Adipocyte (in vitro differentiated cells): Measurements from ENCODE around the gene TBX18.

ENCODE experiments used
- DNase-seq: peaks from one replicate; pipeline ENCODE4 v3.0.0-alpha.2; 2015; ENCODE audit warnings: low read depth
- H3K27me3 ChIP-seq: replicated peaks from 2 replicates; pipeline ENCODE4 v1.7.0; 2013; ENCODE audit warnings: mild to moderate bottlenecking, low read length, moderate library complexity; ENCODE audit not compliant: control insufficient read depth, insufficient read depth
- H3K36me3 ChIP-seq: 2 replicates; pipeline ENCODE4 v1.7.0; 2013; ENCODE audit warnings: low read length, mild to moderate bottlenecking, moderate library complexity; ENCODE audit not compliant: control insufficient read depth, insufficient read depth, severe bottlenecking
- H3K4me1 ChIP-seq: 2 replicates; pipeline ENCODE4 v1.7.0; 2013; ENCODE audit warnings: mild to moderate bottlenecking, low read length, moderate library complexity; ENCODE audit not compliant: control insufficient read depth, insufficient read depth
- H3K4me3 ChIP-seq: 2 replicates; pipeline ENCODE4 v1.7.0; 2013; ENCODE audit warnings: mild to moderate bottlenecking, low read length, moderate library complexity
- H3K9ac ChIP-seq: 2 replicates; pipeline ENCODE4 v1.7.0; 2013; ENCODE audit warnings: mild to moderate bottlenecking, low read length, moderate library complexity
- H3K9me3 ChIP-seq: 2 replicates; pipeline ENCODE4 v1.7.0; 2013; ENCODE audit warnings: mild to moderate bottlenecking, low read length, moderate library complexity; ENCODE audit not compliant: control insufficient read depth

Gene TBX18

DNA sequence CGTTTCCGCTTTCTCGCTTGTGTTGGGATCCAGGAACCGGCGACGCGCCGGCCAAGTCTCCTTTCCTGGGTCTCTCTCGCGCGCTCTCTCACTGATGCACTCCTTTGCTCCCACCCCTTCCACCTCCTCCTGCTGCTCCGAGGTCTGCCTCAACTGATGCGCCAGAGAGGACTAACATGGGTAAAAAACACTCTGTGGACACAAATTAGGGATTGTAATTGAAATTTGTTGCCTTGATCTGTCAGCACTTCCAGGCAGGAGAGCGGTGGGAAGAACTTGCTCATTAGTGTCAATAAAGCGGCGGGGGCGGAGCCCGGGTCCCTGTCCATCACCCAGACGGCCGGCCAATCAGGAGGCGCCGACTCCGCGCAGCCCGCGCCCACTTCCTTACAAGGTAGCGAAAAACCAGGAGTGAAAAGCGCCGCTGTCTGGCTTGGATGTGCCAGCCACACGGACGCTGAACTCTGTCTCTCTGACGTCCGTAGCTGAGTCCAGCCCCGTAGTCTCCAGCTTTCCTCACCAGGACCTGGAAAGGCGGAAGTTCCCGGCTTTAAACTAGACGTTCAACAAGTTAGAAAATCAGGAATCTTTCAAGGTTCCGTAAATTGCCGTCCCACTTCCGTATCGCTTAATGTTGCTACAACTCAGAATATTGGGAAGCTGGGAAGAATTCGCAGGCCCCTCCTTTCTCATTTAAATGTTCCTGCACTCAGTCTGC, at the start of gene TBX18:
TBX18 (minus strand) TSS at position 267 of the 718 bp plus-strand sequence. CDS start 417 bp downstream, outside the sequence.
- peak; percentile 99 for DNase-seq

DNA sequence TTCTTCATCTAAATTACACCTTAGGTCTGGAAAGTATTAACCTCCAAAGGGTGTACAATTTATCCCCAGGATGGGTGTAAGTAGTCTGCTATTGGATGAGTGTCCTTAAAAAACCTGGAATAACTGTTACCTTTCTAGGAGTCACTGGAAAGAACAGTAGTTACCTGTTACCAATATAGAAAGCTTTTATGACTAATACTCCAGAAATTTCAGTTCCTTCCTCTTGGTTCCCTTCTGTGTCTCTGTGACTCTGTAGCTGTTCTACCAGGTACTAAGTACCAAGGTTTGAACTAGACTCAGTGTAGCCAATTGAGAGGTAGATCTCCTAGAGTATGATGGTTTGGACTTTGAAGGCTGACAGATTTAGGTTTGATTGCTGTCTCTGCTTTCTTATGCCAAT, 47.0 kb upstream of the TBX18 start:
- Histone ChIP-seq H3K27me3 (no peaks in the 10 kb centered on the region), H3K9me3 (no peaks in the 10 kb centered on the region), H3K9ac (no peak overlapping the region), H3K4me3 (no peak overlapping the region), H3K36me3 (no peaks in the 10 kb centered on the region), H3K4me1 (peaks cover 9% of the 10 kb centered on the region)
- DNase-seq, result no peak

More for the DNA sequence above, at the start of gene TBX18:
- Histone ChIP-seq H3K9ac (peak within 1 kb of the TSS; percentile 97), H3K36me3 (no peaks in the 10 kb centered on the region), H3K27me3 (no peaks in the 10 kb centered on the region), H3K4me1 (peaks cover 20% of the 10 kb centered on the region), H3K9me3 (no peaks in the 10 kb centered on the region), H3K4me3 (peak within 1 kb of the TSS; percentile 85)

DNA sequence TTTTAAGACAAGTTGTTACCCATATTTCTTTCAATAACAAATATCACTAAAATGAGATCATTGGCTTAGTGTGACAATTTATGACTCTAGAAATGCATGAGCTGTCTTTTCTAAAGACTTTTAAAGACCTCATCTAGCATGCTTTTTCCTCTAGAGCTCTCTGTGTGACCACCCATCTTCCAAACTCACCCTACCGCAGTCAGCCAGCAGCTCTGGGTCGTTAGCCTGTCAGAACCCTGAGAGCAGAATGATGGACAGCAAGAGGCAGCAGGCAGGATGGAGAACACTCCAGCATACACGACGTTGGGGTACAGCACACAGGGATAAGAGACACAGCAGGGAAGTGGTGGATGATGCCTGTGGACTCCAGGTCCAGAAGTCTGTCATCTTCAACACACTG, 45.1 kb upstream of the TBX18 start:
- Histone ChIP-seq H3K4me1 (peaks cover 9% of the 10 kb centered on the region), H3K27me3 (no peaks in the 10 kb centered on the region), H3K36me3 (no peaks in the 10 kb centered on the region), H3K4me3 (no peak overlapping the region), H3K9ac (no peak overlapping the region), H3K9me3 (no peaks in the 10 kb centered on the region)
- no peak for DNase-seq

DNA sequence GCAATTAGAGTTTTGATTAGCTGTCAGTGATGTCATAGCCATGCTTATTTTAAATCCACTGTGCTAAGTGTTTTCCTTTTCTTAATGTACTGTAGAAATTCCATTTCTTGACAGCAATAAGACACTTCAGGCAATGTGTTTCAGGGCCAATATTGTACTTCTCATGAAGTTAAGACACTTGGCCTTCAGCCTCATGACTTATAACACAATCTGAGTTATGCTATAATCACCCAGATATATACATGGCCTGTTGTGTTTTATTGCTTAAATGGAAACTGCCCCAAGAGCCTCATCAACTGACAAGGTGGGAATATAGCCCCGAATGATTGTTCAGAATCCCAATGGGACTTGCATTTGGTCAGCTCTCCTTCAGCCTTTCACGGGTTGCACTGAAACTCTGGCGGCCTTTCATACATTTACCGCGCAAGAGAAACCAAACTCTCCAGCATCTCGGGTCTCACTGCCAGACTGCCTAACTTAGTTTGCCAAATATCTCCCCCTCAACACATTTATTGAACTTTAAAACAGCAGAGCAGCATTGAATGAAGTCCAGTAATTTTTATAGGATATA, 44.2 kb upstream of the TBX18 start:
- no peak overlapping the region for H3K4me3 ChIP-seq
- no peaks in the 10 kb centered on the region for H3K27me3 ChIP-seq
- no peak overlapping the region for H3K9ac ChIP-seq
- H3K9me3 ChIP-seq, result no peaks in the 10 kb centered on the region
- H3K36me3 ChIP-seq, result no peaks in the 10 kb centered on the region
- no peak for DNase-seq
- peaks cover 9% of the 10 kb centered on the region for H3K4me1 ChIP-seq

DNA sequence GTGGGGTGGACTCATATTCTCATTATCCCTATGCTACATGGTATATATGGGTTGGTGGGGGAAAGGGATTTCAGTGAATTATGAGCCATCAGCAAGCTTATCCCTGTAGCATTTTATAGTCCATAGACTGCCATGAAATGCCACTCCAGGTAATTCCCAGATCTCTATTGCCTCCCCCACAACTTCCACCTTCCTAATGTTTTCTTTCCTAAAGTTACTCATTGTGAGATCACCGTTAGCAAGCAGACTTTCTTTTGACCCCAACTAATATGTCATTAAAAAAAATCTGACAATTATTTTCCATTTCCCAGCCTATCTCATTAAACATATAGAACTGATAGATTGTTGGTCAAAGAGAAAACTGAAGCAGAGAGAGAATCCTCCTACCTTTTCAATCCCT, 40.7 kb upstream of the TBX18 start:
- Histone ChIP-seq H3K9ac (no peak overlapping the region), H3K4me1 (peaks cover 9% of the 10 kb centered on the region), H3K9me3 (no peaks in the 10 kb centered on the region), H3K36me3 (no peaks in the 10 kb centered on the region), H3K27me3 (no peaks in the 10 kb centered on the region), H3K4me3 (no peak overlapping the region)
- DNase-seq, result no peak

DNA sequence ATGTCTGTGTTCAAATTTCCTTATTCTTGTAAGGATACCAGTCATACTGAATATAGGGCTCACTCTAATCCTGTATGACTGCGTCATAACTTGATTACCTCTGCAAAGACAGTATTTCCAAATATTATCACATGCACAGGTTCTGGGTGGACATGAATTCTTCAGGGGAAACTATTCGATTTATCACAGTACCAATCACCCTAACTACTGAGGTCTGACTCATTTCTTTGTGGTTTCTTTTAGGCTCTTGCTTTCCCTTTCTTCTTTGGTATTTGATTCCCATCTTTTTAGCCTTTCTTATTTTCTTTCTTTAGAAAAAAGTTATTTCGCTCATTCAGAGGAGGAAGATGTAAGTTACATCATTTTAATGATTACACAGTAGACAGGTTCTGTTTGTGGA, 40.3 kb upstream of the TBX18 start:
- Histone ChIP-seq H3K4me3 (no peak overlapping the region), H3K27me3 (no peaks in the 10 kb centered on the region), H3K9me3 (no peaks in the 10 kb centered on the region), H3K4me1 (peaks cover 9% of the 10 kb centered on the region), H3K36me3 (no peaks in the 10 kb centered on the region), H3K9ac (no peak overlapping the region)
- DNase-seq, result no peak

DNA sequence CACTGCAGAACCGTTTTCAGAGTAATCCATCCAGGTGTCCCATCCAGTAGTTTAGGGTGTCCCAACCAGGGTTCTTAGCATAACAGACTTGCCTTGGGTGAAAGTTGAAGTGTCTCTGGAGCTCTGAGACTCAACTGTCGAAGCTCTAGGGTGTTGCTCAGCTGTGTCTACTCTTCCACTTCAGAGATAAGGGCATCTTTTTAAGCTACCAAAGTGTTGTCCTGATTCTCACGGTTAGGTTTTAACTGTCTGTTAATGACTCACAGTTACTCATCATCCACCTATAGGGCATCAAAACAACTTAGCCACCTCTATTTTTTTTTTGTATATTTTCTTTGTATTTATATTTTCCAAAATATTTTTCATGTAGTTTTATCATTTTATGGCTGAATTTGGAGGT, 36.9 kb upstream of the TBX18 start:
- Histone ChIP-seq H3K9me3 (peaks cover 2% of the 10 kb centered on the region), H3K27me3 (no peaks in the 10 kb centered on the region), H3K36me3 (no peaks in the 10 kb centered on the region), H3K4me3 (no peak overlapping the region), H3K9ac (no peak overlapping the region), H3K4me1 (no peaks in the 10 kb centered on the region)
- no peak for DNase-seq

DNA sequence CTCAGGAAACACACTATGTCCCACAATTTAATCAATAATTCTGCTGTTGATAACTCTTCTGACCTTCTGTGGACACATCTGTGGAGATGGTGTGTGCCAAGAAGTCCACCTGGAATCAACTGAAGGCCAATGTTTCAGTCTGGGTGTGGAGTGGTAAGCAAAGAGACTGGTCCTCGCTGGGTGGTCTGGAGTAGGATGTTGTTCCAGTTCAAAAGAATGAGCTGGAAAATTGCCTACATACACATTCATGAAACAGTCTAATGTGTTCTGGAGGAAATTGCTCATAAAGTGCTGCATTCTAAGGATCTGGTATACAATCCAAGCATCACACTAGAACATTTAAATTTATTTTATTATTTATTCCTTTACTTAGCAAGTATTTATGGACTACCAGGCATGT, 33.9 kb upstream of the TBX18 start:
- H3K27me3 ChIP-seq, result no peaks in the 10 kb centered on the region
- DNase-seq, result no peak
- H3K36me3 ChIP-seq, result no peaks in the 10 kb centered on the region
- no peak overlapping the region for H3K4me3 ChIP-seq
- H3K9ac ChIP-seq, result no peak overlapping the region
- no peaks in the 10 kb centered on the region for H3K4me1 ChIP-seq
- H3K9me3 ChIP-seq, result peaks cover 4% of the 10 kb centered on the region

DNA sequence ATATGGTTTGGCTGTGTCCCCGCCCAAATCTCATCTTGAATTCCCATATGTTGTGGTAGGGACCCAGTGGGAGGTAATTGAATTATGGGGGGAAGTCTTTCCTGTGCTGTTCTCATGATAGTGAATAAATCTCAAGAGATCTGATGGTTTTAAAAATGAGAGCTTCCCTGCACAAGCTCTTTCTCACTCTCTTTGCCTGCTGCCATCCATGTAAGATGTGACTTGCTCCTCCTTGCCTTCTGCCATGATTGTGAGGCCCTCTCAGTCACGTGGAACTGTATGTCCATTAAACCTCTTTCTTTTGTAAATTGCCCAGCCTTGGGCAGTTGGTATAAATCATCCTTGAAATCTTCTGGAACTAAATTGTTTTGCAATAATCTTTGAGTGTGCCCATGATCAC, 31.9 kb upstream of the TBX18 start:
- Histone ChIP-seq H3K36me3 (no peaks in the 10 kb centered on the region), H3K4me3 (no peak overlapping the region), H3K27me3 (no peaks in the 10 kb centered on the region), H3K9me3 (peaks cover 4% of the 10 kb centered on the region), H3K4me1 (peaks cover 3% of the 10 kb centered on the region), H3K9ac (no peak overlapping the region)
- no peak for DNase-seq

DNA sequence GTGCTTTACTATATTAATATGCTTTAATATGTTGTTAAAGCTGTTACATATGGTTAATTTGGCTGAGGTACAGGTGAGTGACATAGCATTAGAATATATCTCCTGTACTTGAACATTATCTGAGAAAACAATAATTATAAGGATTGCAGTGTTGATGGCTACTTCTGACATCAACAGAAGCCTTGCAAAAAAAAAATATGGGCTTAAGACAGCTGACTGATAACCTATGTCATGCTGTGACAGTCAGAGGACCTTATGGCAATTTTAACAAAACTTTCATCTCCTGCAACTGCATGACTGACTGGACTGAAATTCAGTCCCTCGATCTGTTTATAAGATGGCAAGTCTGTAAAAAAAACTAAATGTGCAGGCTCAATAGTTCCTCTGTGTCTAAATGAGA, 27.5 kb upstream of the TBX18 start:
- Histone ChIP-seq H3K27me3 (no peaks in the 10 kb centered on the region), H3K9me3 (peaks cover 4% of the 10 kb centered on the region), H3K4me3 (no peak overlapping the region), H3K9ac (no peak overlapping the region), H3K36me3 (no peaks in the 10 kb centered on the region), H3K4me1 (peaks cover 6% of the 10 kb centered on the region)
- no peak for DNase-seq

DNA sequence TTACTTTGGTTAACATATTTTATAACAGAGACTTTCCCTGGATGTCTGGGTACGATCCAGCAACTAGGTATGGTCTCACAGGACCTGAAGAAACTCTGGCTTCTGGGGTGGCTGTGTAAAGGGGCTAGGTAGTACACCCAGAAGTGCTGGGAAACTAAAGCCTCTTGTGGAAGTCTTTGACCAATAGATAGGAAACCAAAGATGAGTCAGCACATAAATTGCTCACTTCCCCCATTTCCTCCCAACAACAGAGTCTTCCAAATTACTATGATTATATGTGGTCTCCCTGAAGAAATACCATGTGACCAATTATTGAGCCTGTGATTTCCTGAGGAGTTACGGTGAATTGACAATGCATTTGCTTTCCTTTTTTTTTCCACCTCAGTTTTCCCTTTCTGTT, 26.8 kb upstream of the TBX18 start:
- Histone ChIP-seq H3K4me3 (no peak overlapping the region), H3K4me1 (peaks cover 6% of the 10 kb centered on the region), H3K9ac (no peak overlapping the region), H3K9me3 (peaks cover 2% of the 10 kb centered on the region), H3K27me3 (no peaks in the 10 kb centered on the region), H3K36me3 (no peaks in the 10 kb centered on the region)
- DNase-seq, result no peak

DNA sequence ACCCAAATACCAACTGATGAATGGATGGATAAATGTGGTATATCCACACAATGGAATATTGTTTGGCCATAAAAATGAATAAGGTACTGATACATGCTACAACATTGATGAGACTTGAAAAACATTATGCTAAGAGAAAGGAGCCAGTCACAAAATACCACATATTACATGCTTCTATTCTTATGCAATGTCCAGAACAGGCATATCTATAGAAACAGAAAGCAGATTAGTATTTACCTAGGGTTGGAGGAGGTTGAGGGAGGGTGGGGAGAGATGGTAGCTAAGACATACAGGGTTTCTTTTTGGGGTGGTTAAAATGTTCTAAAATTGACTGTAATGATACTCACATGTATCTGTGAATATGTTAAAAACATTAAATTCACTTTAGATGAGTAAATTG, 24.8 kb upstream of the TBX18 start:
- no peak overlapping the region for H3K4me3 ChIP-seq
- no peaks in the 10 kb centered on the region for H3K27me3 ChIP-seq
- H3K9ac ChIP-seq, result no peak overlapping the region
- no peaks in the 10 kb centered on the region for H3K9me3 ChIP-seq
- no peaks in the 10 kb centered on the region for H3K36me3 ChIP-seq
- peaks cover 6% of the 10 kb centered on the region for H3K4me1 ChIP-seq
- no peak for DNase-seq
